Tibial nerve (tissue), 4 donors: ENCODE data around the gene SEPTIN7. TPM values are rescaled to one million over a fixed set of nuclear protein-coding genes. Genes with fewer than 3 reads are reported as not detected.

Experiments
- DNase-seq, 2 donors: peaks; one replicate each; pipeline ENCODE4 v3.0.0-alpha.2; 2019; ENCODE audit warnings: low spot score in 2 of 2
- H3K27ac ChIP-seq, 4 donors: fragments of 200-600 bp; sonication (generic) in 3 of 4; one replicate each; pipeline ENCODE4 v1.5.1; 2017 to 2019; ENCODE audit warnings: mild to moderate bottlenecking in 1 of 4
- H3K27me3 ChIP-seq, 2 donors: fragments of 200-600 bp; sonication (generic) in 1 of 2; one replicate each; pipeline versions ENCODE4 v1.5.1 to v1.6.0; 2017 to 2019
- H3K36me3 ChIP-seq, 3 donors: fragments of 200-600 bp; sonication (generic); one replicate each; pipeline ENCODE4 v1.5.1; 2018 to 2019
- H3K4me1 ChIP-seq, 4 donors: fragments of 200-600 bp; sonication (generic) in 3 of 4; one replicate each; pipeline ENCODE4 v1.5.1; 2017 to 2019
- H3K4me3 ChIP-seq, 4 donors: fragments of 200-600 bp; sonication (generic) in 3 of 4; one replicate each; pipeline ENCODE4 v1.5.1; 2017 to 2019; ENCODE audit warnings: mild to moderate bottlenecking in 1 of 4, moderate library complexity in 1 of 4
- H3K9me3 ChIP-seq, 4 donors: fragments of 200-600 bp; sonication (generic) in 3 of 4; one replicate each; pipeline ENCODE4 v1.5.1; 2017 to 2019
- EP300 ChIP-seq, 2 donors: sonication (generic); formaldehyde crosslinking; IDR thresholded peaks; one replicate each; pipeline ENCODE4 v1.6.1; 2017; ENCODE audit warnings: antibody characterized with exemption in 2 of 2, mild to moderate bottlenecking in 1 of 2
- POLR2A ChIP-seq, 2 donors: fragments of 450-650 bp; IDR thresholded peaks; one replicate each; pipeline ENCODE4 v1.6.1; 2017; ENCODE audit warnings: antibody characterized with exemption in 2 of 2, mild to moderate bottlenecking in 2 of 2, moderate library complexity in 2 of 2
- WGBS, 2 donors: methylation state at CpG; one replicate each; pipeline ENCODE4 v1.1.5; 2018; 5-methylcytosine and 5-hydroxymethylcytosine counted together
- total RNA-seq, 4 donors: library from RNA; depleted of rRNA; stranded (reverse); fragments of >200 nt; gene quantifications; one replicate each; pipeline ENCODE4 v1.1.0, GENCODE V29; 2016
- TF ChIP-seq, protein P1 (sequence below), 5 experiments: fragments of 200-600 bp in 3 of 5; fragments of 450-650 bp in 2 of 5; sonication (generic) in 3 of 5; IDR thresholded peaks; one replicate each; pipeline ENCODE4 v1.5.1; 2016 to 2019; ENCODE audit warnings: antibody characterized with exemption in 5 of 5, mild to moderate bottlenecking in 3 of 5, moderate library complexity in 2 of 5

The SEPTIN7 gene
- total RNA-seq, 4 donors from 2014 or later: 158 to 214 (median 188) TPM

DNA sequence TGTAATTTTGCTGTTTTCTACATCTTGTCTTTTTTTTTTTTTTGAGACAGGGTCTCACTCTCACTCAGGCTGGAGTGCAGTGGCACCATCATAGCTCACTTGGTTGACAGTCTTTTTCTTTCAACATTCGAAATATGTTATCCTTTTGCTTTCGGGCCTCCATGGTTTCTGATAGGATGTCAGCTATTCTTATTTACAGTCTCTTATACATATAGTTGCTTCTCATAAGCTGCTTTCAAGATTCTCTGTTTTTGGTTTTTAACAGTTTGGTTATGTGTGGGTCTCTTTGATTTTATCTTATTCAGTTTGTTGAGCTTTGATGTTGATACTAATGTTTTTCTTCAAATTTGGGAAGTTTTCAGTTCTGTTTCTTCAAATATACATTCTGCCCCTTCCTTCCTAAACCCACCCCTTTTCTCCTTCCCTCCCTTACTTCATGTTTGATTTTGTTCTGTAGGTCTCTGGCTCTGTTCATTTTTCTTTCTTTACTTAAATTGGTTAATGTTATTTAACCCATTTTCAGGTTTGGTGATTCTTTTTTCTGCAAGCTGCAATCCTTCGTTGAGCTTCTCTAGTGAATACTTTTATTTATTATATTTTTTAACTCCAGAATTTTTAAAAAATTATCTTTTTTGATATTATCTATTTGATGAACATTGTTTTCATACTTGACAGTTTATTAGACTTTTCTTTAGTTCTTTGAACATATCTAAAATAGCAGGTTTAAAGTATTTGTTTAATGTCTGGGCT lies 19.3 kb downstream of the SEPTIN7 start:
- H3K9me3 ChIP-seq: peaks cover 0 to 25% (median 0%) of the 10 kb centered on the region in 4 donors
- no peak for TF ChIP-seq EP300 (IDR thresholded peaks at IDR 0.05)
- TF ChIP-seq POLR2A (IDR thresholded peaks at IDR 0.05): no peak
- TF ChIP-seq, protein P1, sequence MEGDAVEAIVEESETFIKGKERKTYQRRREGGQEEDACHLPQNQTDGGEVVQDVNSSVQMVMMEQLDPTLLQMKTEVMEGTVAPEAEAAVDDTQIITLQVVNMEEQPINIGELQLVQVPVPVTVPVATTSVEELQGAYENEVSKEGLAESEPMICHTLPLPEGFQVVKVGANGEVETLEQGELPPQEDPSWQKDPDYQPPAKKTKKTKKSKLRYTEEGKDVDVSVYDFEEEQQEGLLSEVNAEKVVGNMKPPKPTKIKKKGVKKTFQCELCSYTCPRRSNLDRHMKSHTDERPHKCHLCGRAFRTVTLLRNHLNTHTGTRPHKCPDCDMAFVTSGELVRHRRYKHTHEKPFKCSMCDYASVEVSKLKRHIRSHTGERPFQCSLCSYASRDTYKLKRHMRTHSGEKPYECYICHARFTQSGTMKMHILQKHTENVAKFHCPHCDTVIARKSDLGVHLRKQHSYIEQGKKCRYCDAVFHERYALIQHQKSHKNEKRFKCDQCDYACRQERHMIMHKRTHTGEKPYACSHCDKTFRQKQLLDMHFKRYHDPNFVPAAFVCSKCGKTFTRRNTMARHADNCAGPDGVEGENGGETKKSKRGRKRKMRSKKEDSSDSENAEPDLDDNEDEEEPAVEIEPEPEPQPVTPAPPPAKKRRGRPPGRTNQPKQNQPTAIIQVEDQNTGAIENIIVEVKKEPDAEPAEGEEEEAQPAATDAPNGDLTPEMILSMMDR (IDR thresholded peaks at IDR 0.05): no peak
- no peak overlapping the region for H3K4me3 ChIP-seq
- DNase-seq: no peak
- H3K27ac ChIP-seq: no peak overlapping the region
- peaks cover 0 to 10% (median 0%) of the 10 kb centered on the region in 3 donors for H3K36me3 ChIP-seq
- peaks cover 0 to 23% (median 2%) of the 10 kb centered on the region in 4 donors for H3K4me1 ChIP-seq
- WGBS, 2 donors: 79 to 82% methylated on average over 3 of the region's 3 CpGs
- H3K27me3 ChIP-seq: no peaks in the 10 kb centered on the region

DNA sequence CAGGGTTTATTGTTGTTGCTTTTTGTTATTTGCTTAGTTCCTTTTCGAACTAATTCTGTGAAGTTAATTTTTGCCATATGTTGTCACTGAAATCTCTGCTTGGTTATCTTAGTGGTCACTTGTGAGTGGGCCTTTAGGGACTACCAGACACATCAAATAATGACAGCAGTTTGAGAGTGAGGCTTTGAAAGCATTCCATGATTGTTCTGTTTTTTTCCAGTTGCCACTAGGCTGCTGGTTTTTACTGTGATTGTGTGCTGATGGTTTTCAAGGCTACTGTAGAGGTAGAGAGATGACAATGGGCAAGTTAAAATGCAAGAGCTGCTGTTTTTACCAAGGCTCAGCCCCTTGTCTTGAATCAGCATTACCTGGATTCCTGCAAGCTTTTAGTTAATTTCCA lies 20.0 kb downstream of the SEPTIN7 start:
- TF ChIP-seq, protein P1 (IDR thresholded peaks at IDR 0.05): no peak
- TF ChIP-seq POLR2A (IDR thresholded peaks at IDR 0.05) (no peak), EP300 (IDR thresholded peaks at IDR 0.05) (no peak)
- DNase-seq: no peak
- Histone ChIP-seq H3K4me1 (peaks cover 0 to 31% (median 4%) of the 10 kb centered on the region in 4 donors), H3K27ac (no peak overlapping the region), H3K9me3 (peaks cover 0 to 25% (median 0%) of the 10 kb centered on the region in 4 donors), H3K36me3 (peaks cover 0 to 10% (median 0%) of the 10 kb centered on the region in 3 donors), H3K27me3 (no peaks in the 10 kb centered on the region), H3K4me3 (no peak overlapping the region)
- 89 to 95% methylated on average over 1 of the region's 1 CpG for WGBS, 2 donors

DNA sequence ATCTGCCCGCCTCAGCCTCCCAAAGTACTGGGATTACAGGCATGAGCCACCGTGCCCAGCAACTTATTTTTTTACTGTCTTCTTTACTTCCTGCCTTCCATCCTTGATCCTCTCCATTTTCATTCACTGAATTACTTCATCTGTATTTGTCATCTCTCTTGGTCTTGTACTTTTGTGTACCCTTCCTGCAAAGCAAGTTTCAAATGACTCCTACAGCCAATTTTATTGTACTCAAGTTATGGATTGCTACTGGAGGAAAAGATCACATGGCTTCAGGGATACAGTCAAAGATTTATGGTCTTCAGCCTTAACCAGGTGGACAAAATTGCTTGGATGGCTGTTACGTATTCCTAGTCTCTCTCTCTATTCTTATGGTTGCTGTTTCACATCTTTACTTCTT lies 22.6 kb downstream of the SEPTIN7 start:
- H3K4me3 ChIP-seq: no peak overlapping the region
- H3K4me1 ChIP-seq: peaks cover 0 to 57% (median 15%) of the 10 kb centered on the region in 4 donors
- H3K27me3 ChIP-seq: no peaks in the 10 kb centered on the region
- DNase-seq: no peak
- H3K36me3 ChIP-seq: peaks cover 0 to 10% (median 0%) of the 10 kb centered on the region in 3 donors
- 75 to 89% methylated on average over 3 of the region's 3 CpGs for WGBS, 2 donors
- H3K27ac ChIP-seq: no peak overlapping the region
- TF ChIP-seq, protein P1 (IDR thresholded peaks at IDR 0.05): no peak
- TF ChIP-seq POLR2A (IDR thresholded peaks at IDR 0.05) (no peak), EP300 (IDR thresholded peaks at IDR 0.05) (no peak)
- H3K9me3 ChIP-seq: peaks cover 0 to 21% (median 0%) of the 10 kb centered on the region in 4 donors

DNA sequence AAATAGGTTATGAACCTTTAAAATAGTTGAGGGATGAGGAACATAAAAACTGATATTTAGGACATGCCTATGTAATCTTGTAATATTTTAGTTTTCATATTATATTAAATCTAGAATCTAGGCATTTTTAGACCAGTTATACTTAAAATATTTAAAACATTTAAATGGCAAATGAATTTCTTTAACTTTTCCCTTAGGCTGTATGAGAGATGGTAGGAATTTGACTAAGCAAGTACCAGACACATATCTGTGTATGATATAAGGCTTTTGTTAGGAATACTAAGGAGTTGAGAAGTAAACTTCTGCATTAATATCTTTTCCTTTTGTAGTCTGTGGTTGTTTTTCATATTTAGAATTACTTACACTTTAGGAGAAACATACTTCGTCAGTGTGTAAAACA lies 25.1 kb downstream of the SEPTIN7 start:
- WGBS, 2 donors: 70 to 81% methylated on average over 1 of the region's 1 CpG
- H3K4me1 ChIP-seq: peaks cover 0 to 75% (median 20%) of the 10 kb centered on the region in 4 donors
- no peak for TF ChIP-seq POLR2A (IDR thresholded peaks at IDR 0.05)
- TF ChIP-seq, protein P1 (IDR thresholded peaks at IDR 0.05): no peak
- no peak for TF ChIP-seq EP300 (IDR thresholded peaks at IDR 0.05)
- H3K27me3 ChIP-seq: no peaks in the 10 kb centered on the region
- DNase-seq: no peak
- no peak overlapping the region for H3K4me3 ChIP-seq
- H3K9me3 ChIP-seq: peaks cover 0 to 3% (median 0%) of the 10 kb centered on the region in 4 donors
- no peak overlapping the region for H3K27ac ChIP-seq
- peaks cover 0 to 10% (median 0%) of the 10 kb centered on the region in 3 donors for H3K36me3 ChIP-seq

DNA sequence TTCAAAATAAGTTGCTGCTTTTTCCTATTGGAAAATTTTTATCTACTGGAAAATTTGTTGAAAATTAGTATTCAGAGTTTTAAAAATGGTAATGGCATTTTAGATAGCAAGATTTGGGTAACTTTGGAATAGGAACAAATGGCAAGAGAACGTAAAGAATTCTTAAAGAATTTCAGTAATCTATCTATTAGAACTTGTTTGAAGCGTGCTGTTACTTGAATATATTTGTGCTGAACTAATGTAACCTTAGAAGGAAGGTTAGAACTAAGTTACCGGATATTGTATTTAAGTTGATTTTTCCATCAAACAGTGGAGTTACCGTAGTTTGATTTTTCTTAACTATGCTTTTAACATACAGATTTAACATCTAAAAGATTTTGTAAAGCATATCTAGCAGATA lies 25.9 kb downstream of the SEPTIN7 start:
- WGBS, 2 donors: 51 to 54% methylated on average over 4 of the region's 4 CpGs

More for the DNA sequence above, 25.9 kb downstream of the SEPTIN7 start:
- TF ChIP-seq POLR2A (IDR thresholded peaks at IDR 0.05): no peak
- TF ChIP-seq EP300 (IDR thresholded peaks at IDR 0.05): no peak
- TF ChIP-seq, protein P1 (IDR thresholded peaks at IDR 0.05): no peak
- Histone ChIP-seq H3K27ac (no peak overlapping the region), H3K4me3 (no peak overlapping the region), H3K36me3 (peaks cover 0 to 8% (median 0%) of the 10 kb centered on the region in 3 donors), H3K9me3 (no peaks in the 10 kb centered on the region), H3K4me1 (peaks cover 0 to 83% (median 26%) of the 10 kb centered on the region in 4 donors), H3K27me3 (no peaks in the 10 kb centered on the region)
- DNase-seq: no peak
